ENCODE measurements around the gene NOS1AP.

Gene NOS1AP

GRCh38 chr1:162386292-162387225, 317.1 kb downstream of the NOS1AP start:
- DNase-seq (ENCODE audit: low spot score) = no peak

- DNase-seq (ENCODE audit: low spot score) = no peak
Observed at GRCh38 chr1:162387226-162388082, 318.0 kb downstream of the NOS1AP start.

- DNase-seq (ENCODE audit: low spot score) = no peak
Observed at GRCh38 chr1:162388083-162388594, 318.6 kb downstream of the NOS1AP start.

- no peak for DNase-seq (ENCODE audit: low spot score)
Observed at GRCh38 chr1:162388615-162389014, 319.1 kb downstream of the NOS1AP start.

- no peak for DNase-seq (ENCODE audit: low spot score)
Observed at GRCh38 chr1:162389021-162389818, 319.7 kb downstream of the NOS1AP start.

GRCh38 chr1:162389971-162390370, 320.5 kb downstream of the NOS1AP start:
- DNase-seq (ENCODE audit: low spot score) = no peak

GRCh38 chr1:162390396-162391185, 321.1 kb downstream of the NOS1AP start:
- no peak for DNase-seq (ENCODE audit: low spot score)

- DNase-seq (ENCODE audit: low spot score) = peak; percentile 7
Observed at GRCh38 chr1:162391790-162392563, 322.5 kb downstream of the NOS1AP start.

GRCh38 chr1:162396201-162396906, 326.9 kb downstream of the NOS1AP start:
- no peak for DNase-seq (ENCODE audit: low spot score)

GRCh38 chr1:162397039-162397448, 327.6 kb downstream of the NOS1AP start:
- DNase-seq (ENCODE audit: low spot score) = no peak

- no peak for DNase-seq (ENCODE audit: low spot score)
Observed at GRCh38 chr1:162397943-162398560, 328.6 kb downstream of the NOS1AP start.

GRCh38 chr1:162398999-162399580, 329.6 kb downstream of the NOS1AP start:
- DNase-seq (ENCODE audit: low spot score) = no peak

- no peak for DNase-seq (ENCODE audit: low spot score)
Observed at GRCh38 chr1:162400790-162401355, 331.4 kb downstream of the NOS1AP start.

- DNase-seq (ENCODE audit: low spot score) = no peak
Observed at GRCh38 chr1:162404550-162405160, 335.2 kb downstream of the NOS1AP start.

- no peak for DNase-seq (ENCODE audit: low spot score)
Observed at GRCh38 chr1:162405800-162406199, 336.3 kb downstream of the NOS1AP start.

GRCh38 chr1:162406811-162407210, 337.3 kb downstream of the NOS1AP start:
- no peak for DNase-seq (ENCODE audit: low spot score)

GRCh38 chr1:162407539-162407938, 338.0 kb downstream of the NOS1AP start:
- DNase-seq (ENCODE audit: low spot score) = no peak

- DNase-seq (ENCODE audit: low spot score) = no peak
Observed at GRCh38 chr1:162412002-162412401, 342.5 kb downstream of the NOS1AP start, which contains the start of gene SH2D1B. TSS of gene SH2D1B (minus strand) at chr1:162412136. CDS start at chr1:162412016, 120 bp downstream.
